GM12878 (cell line): ENCODE data around the gene AMN1. TPM values are rescaled to one million over a fixed set of nuclear protein-coding genes. Genes with fewer than 3 reads are reported as not detected.

Experiments used
- ATAC-seq: fragments of 200-7000 bp; cut with Tn5 transposase; 3 replicates; pipeline ENCODE4 v1.9.1; 2020; ENCODE audit warnings: mild to moderate bottlenecking, moderate library complexity
- BruUV-seq: library from RNA; stranded (reverse); fragments of 400-500 nt; replicated peaks from 2 replicates; lab custom pipeline; 2021; lab: Mats Ljungman, UMichigan
- CTCF ChIA-PET: fragments of 300-600 bp; sonication (Branson Sonifier 250); formaldehyde crosslinking; extraction: SDS; loops from one replicate; lab custom pipeline; 2021; ENCODE audit warnings: inconsistent platforms; lab: Yijun Ruan, JAX
- POLR2A ChIA-PET: fragments of 350-600 bp; formaldehyde crosslinking; extraction: SDS; loops from one replicate; lab custom pipeline; 2021; ENCODE audit warnings: inconsistent platforms; lab: Charles Lee
- RAD21 ChIA-PET: fragments of 300-600 bp; sonication (Branson Sonifier 250); formaldehyde crosslinking; loops from one replicate; lab custom pipeline; 2023; ENCODE audit warnings: antibody characterized with exemption; ENCODE audit not compliant: unreplicated experiment; lab: Charles Lee
- SMC1A ChIA-PET: fragments of 300-600 bp; sonication (Branson Sonifier 250); formaldehyde crosslinking; loops from one replicate; lab custom pipeline; 2023; ENCODE audit not compliant: unreplicated experiment, uncharacterized antibody; lab: Charles Lee
- DNase-seq: peaks from one replicate; pipeline ENCODE4 v3.0.0-alpha.2; 2011; ENCODE audit warnings: low read depth, low spot score
- FAIRE-seq: peaks from 3 replicates; lab custom pipeline; 2011; peaks lifted over from hg19 to GRCh38; lab: Jason Lieb, UNC
- H2AFZ ChIP-seq: 2 replicates; pipeline ENCODE4 v1.6.0; 2011; ENCODE audit warnings: low read depth, low read length, control low read depth; ENCODE audit not compliant: control insufficient read depth
- H3K27ac ChIP-seq: 2 replicates; pipeline ENCODE4 v1.5.1; 2011; ENCODE audit warnings: control low read depth; ENCODE audit not compliant: control insufficient read depth, insufficient read depth
- H3K27me3 ChIP-seq, 2 experiments: replicated peaks in 1 of 2; 2 replicates each; pipeline versions ENCODE4 v1.6.0 to v1.6.1; 2011; ENCODE audit warnings: low read length in 1 of 2; ENCODE audit not compliant: control insufficient read depth in 2 of 2, insufficient read depth in 2 of 2
- H3K36me3 ChIP-seq, 2 experiments: 2 replicates each; pipeline ENCODE4 v1.5.1; 2011; ENCODE audit warnings: low read length in 1 of 2; ENCODE audit not compliant: control insufficient read depth in 2 of 2, insufficient read depth in 2 of 2
- H3K4me1 ChIP-seq: 2 replicates; pipeline ENCODE4 v1.6.1; 2011; ENCODE audit warnings: mild to moderate bottlenecking, low read length, moderate library complexity, mixed read lengths; ENCODE audit not compliant: control insufficient read depth, insufficient read depth
- H3K4me2 ChIP-seq: 2 replicates; pipeline ENCODE4 v1.6.0; 2011; ENCODE audit warnings: control low read depth; ENCODE audit not compliant: control insufficient read depth, insufficient read depth
- H3K4me3 ChIP-seq: fragments of 200-600 bp; sonication (generic); 2 replicates; pipeline ENCODE4 v1.5.1; 2016
- H3K79me2 ChIP-seq: 2 replicates; pipeline ENCODE4 v1.6.0; 2011; ENCODE audit warnings: low read length; ENCODE audit not compliant: control insufficient read depth, insufficient read depth
- H3K9ac ChIP-seq: 2 replicates; pipeline ENCODE4 v1.8.0; 2011; ENCODE audit warnings: low read length, control low read depth, mixed read lengths; ENCODE audit not compliant: control insufficient read depth, insufficient read depth
- H3K9me3 ChIP-seq: replicated peaks from 3 replicates; pipeline ENCODE4 v1.5.1; 2011; ENCODE audit warnings: mild to moderate bottlenecking, low read length; ENCODE audit not compliant: control insufficient read depth, insufficient read depth
- H4K20me1 ChIP-seq: 2 replicates; pipeline ENCODE4 v1.6.0; 2011; ENCODE audit not compliant: control insufficient read depth, insufficient read depth
- IKZF2 ChIP-seq, 2 experiments: fragments of 450-650 bp; IDR thresholded peaks; 2 replicates each; pipeline ENCODE4 v1.6.1; 2017; ENCODE audit warnings: mild to moderate bottlenecking in 2 of 2, moderate library complexity in 2 of 2
- RAD51 ChIP-seq: fragments of 450-650 bp; IDR thresholded peaks from 2 replicates; pipeline ENCODE4 v1.6.1; 2016; ENCODE audit warnings: moderate library complexity, mild to moderate bottlenecking, inconsistent platforms
- TAF1 ChIP-seq: IDR thresholded peaks from 2 replicates; pipeline ENCODE4 v1.6.1; 2011; ENCODE audit warnings: mild to moderate bottlenecking, low read depth, low read length, borderline replicate concordance
- WGBS: methylation state at CpG from one replicate; pipeline ENCODE4 v1.1.6; 2016; ENCODE audit warnings: low lambda C conversion rate; ENCODE audit not compliant: insufficient replicate concordance, insufficient coverage; ENCODE audit errors: missing lambda C conversion rate; 5-methylcytosine and 5-hydroxymethylcytosine counted together
- in situ Hi-C: fragments of 300-500 bp; cut with MboI; formaldehyde crosslinking; loops from 9 replicates; pipeline ENCODE4 v1.14.3; 2018; ENCODE audit warnings: mixed read lengths
- intact Hi-C: fragments of 100-400 bp; cut with micrococcal nuclease; formaldehyde crosslinking; loops from one replicate; pipeline ENCODE4 v1.14.2; 2022; ENCODE audit not compliant: unreplicated experiment
- polyA plus RNA-seq, 11 experiments: library from polyadenylated mRNA; depleted of rRNA in 4 of 11; unstranded in 6 of 11; stranded (reverse) in 5 of 11; fragments of >200 nt; fragmentation: Nextera tagmentation in 4 of 11; fragmentation: Illumina TruSeq in 1 of 11; extraction: Ambion mirVana in 4 of 11; extraction: Trizol in 1 of 11; gene quantifications; 1 replicate in 1 of 11; 2 replicates in 10 of 11; pipeline versions ENCODE4 v1.2.1 to v1.2.3, GENCODE V29; 2011 to 2016; ENCODE audit warnings: inconsistent platforms in 2 of 11, missing spikeins in 2 of 11, low read depth in 1 of 11
- total RNA-seq, 4 experiments: library from RNA; depleted of rRNA in 3 of 4; stranded (reverse); fragments of >200 nt in 3 of 4; fragmentation: Illumina TruSeq in 1 of 4; extraction: Trizol in 1 of 4; gene quantifications; 2 replicates each; pipeline versions ENCODE4 v1.2.1 to v1.2.3, GENCODE V29; 2013 to 2021
- TF ChIP-seq, protein P1 (sequence below): fragments of 450-650 bp; IDR thresholded peaks from 2 replicates; pipeline ENCODE4 v1.6.1; 2017; ENCODE audit warnings: mild to moderate bottlenecking, moderate library complexity

AMN1 gene
- total and polyA plus RNA-seq, 10 of the 15 experiments (the other 5 are each of a cell fraction or from before 2014, with no cell fraction given): 5.4 to 19.3 (median 9.3) TPM

DNA sequence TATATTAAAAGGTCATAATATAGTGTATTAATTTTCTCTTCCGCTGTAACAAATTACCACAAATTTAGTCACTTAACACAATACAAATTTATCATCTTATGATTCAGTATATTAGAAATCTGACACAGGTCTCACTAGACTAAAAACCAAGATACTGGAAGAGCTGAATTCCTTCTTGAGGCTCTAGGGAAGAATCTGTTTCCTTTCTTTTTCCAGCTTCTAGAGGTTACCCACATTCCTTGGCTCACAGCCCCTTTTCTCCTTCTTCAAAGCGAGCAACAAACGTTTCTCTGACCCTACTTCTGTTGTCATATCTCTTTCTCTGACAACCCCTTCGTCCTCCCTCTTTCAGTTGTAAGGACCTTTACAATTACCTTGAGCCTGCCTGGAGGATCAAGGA lies 43.4 kb upstream of the AMN1 start:
- CTCF ChIA-PET: interaction anchor here (1.2 kb wide), 1 partner anchor 11 kb away, joined by 3 read pairs; no protein-coding TSS in a partner anchor

More for the DNA sequence above, 43.4 kb upstream of the AMN1 start:
- in situ Hi-C loops (no loop called here), intact Hi-C loops (no loop called here)
- ChIA-PET POLR2A (interaction anchor here (0.6 to 3.1 kb wide), 6 partner anchors 9 to 48 kb away, joined by 5 to 13 read pairs (median 8); no protein-coding TSS in a partner anchor), SMC1A (interaction anchor here (1.0 to 4.5 kb wide), 7 partner anchors 9 to 119 kb away, joined by 3 to 25 read pairs (median 6); no protein-coding TSS in a partner anchor), RAD21 (interaction anchor here (0.9 to 3.7 kb wide), 3 partner anchors 12 to 30 kb away, joined by 3 to 16 read pairs (median 4); no protein-coding TSS in a partner anchor)
- no peak overlapping the region for H2AFZ ChIP-seq
- no TSS peak for BruUV-seq
- WGBS: 92% methylated on average over 4 of the region's 4 CpGs
- FAIRE-seq (no peak), ATAC-seq (no peak), DNase-seq (no peak)
- no peaks in the 10 kb centered on the region for H3K9me3 ChIP-seq
- no peaks in the 10 kb centered on the region for H3K36me3 ChIP-seq
- no peak overlapping the region for H3K27ac ChIP-seq
- no peaks in the 10 kb centered on the region for H3K79me2 ChIP-seq
- TF ChIP-seq IKZF2 (IDR thresholded peaks at IDR 0.05) (no peak), RAD51 (no peak), TAF1 (no peak)
- TF ChIP-seq, protein P1, sequence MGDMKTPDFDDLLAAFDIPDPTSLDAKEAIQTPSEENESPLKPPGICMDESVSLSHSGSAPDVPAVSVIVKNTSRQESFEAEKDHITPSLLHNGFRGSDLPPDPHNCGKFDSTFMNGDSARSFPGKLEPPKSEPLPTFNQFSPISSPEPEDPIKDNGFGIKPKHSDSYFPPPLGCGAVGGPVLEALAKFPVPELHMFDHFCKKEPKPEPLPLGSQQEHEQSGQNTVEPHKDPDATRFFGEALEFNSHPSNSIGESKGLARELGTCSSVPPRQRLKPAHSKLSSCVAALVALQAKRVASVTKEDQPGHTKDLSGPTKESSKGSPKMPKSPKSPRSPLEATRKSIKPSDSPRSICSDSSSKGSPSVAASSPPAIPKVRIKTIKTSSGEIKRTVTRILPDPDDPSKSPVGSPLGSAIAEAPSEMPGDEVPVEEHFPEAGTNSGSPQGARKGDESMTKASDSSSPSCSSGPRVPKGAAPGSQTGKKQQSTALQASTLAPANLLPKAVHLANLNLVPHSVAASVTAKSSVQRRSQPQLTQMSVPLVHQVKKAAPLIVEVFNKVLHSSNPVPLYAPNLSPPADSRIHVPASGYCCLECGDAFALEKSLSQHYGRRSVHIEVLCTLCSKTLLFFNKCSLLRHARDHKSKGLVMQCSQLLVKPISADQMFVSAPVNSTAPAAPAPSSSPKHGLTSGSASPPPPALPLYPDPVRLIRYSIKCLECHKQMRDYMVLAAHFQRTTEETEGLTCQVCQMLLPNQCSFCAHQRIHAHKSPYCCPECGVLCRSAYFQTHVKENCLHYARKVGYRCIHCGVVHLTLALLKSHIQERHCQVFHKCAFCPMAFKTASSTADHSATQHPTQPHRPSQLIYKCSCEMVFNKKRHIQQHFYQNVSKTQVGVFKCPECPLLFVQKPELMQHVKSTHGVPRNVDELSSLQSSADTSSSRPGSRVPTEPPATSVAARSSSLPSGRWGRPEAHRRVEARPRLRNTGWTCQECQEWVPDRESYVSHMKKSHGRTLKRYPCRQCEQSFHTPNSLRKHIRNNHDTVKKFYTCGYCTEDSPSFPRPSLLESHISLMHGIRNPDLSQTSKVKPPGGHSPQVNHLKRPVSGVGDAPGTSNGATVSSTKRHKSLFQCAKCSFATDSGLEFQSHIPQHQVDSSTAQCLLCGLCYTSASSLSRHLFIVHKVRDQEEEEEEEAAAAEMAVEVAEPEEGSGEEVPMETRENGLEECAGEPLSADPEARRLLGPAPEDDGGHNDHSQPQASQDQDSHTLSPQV: no peak
- H4K20me1 ChIP-seq: no peaks in the 10 kb centered on the region
- no peak overlapping the region for H3K4me2 ChIP-seq
- H3K4me1 ChIP-seq: peaks cover 14% of the 10 kb centered on the region
- H3K27me3 ChIP-seq: no peaks in the 10 kb centered on the region
- H3K4me3 ChIP-seq: no peak overlapping the region
- H3K9ac ChIP-seq: no peak overlapping the region
